GM21786 (cell line): ENCODE measurements around the gene GLIS1.

Experiments
- ATAC-seq: cut with Tn5 transposase; IDR thresholded peaks from one replicate; pipeline ENCODE4 v1.9.1; 2021; ENCODE audit not compliant: unreplicated experiment

Gene GLIS1

GRCh38 chr1:53696051-53696450 lies 42.9 kb downstream of the GLIS1 start:
- no peak for ATAC-seq

DNA sequence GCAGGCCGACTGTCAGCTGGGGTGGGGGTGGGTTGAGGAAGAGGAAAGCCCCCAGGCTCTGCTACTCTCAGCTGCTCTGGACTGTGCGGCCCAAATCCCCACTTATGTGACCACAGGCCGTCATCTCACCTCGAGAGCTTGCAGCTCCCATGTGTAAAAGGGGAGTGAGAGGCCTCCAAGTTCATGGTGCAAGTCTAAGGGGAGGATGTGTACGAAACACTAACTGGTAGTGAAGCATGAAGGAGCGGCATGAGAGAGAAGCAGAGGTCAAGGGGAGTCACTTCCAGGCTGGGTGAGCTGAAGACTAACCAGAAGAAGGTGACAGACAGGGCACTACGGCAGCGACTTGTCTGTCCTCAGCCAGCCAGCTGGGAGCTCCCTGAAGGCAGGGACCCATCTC lies 43.8 kb downstream of the GLIS1 start:
- no peak for ATAC-seq

GRCh38 chr1:53694718-53695091 lies 44.3 kb downstream of the GLIS1 start:
- no peak for ATAC-seq

DNA sequence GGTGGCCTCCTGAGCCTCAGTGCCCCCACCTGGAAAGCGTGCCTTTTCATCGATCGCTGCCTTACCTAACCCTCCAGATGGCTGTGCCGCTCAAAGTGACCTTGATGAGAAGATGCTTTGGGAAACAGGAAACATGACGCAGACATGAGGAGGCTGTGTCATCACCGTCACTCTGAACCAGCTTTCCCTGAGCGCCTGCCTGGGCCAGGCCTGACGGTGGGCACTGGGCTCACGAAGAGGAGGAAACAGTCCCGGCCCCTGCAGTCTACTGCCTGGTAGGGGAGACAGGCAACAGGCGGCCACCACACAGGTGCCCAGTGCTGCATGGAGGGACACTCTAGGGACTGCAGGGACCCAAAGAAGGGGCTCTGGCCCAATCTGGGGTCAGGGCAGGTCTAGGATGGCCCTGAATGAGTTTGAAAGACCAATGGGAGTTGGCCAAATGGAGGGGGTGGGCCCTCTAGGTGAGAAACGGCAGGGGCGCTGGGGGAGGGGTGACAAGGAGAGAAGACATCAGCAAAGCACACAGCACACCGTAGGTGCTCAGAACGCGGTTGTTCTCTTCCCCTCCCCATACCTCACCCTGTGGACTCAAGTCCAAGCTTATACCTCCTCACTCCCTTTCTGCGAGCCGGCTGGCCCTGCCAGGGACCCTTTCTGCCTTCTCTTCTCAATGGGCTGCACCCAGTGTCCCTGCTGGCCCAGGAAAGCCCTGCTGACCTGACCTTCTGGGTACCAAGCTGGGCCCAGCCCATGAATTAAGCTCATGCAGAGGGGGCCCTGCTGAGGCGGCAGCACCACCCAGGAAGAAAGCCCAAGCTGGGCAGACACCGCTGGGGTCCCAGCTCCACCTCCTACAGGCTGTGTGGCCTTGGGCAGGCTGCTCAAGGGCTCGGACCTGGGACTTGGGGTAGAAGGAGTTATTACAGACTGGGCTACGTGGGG lies 44.9 kb downstream of the GLIS1 start:
- no peak for ATAC-seq

- ATAC-seq = no peak
These were observed 45.6 kb downstream of the GLIS1 start for GRCh38 chr1:53693339-53693738.

GRCh38 chr1:53691326-53691725 lies 47.6 kb downstream of the GLIS1 start:
- ATAC-seq = no peak

DNA sequence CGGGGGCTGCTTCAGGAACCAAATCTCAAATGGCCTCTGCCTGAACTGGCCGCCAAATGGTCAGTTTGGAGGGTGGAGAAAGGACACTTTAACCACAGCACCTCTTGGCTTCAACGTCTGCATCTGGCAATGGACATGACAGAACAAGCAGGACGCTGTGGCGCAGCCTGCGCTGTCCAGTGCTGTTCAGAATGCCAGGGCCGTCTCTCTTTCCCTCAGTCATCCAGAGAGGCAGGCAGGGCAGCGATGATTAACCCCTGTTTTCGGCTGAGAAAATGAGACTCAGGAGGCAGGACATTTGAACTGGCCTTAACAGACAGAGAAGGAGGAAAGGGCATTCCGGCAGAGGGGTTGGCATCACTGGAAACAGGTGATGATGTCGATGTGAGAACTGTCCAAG lies 48.6 kb downstream of the GLIS1 start:
- no peak for ATAC-seq

DNA sequence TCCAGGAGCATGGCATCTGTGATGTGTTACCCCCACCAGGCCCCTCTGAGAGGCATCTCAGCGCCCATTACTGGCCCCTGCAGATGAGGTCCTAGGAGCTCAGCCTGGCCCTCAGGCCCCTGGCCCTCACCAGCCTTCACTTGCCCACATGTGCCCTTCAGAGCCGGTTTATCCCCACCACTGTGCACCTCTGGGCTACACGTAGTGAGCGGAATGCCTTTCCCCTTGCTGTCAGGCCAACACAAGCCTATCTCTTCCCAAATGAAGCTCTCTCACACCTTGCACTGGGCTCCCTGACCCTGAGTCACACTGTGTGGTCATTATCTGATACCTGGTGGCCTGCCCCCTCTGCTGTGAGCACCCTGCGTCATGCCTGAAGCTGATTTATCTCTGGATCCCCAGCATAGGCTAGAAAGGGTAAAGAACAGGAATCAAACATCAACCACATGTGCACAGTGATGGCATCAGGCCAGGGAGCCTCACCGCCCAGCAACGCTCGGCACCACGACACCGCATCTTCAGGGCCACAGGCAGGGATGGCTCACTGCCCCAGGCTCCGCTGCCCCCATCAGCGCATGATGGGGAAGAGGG lies 49.1 kb downstream of the GLIS1 start:
- no peak for ATAC-seq

- ATAC-seq = no peak
These were observed 49.7 kb downstream of the GLIS1 start for GRCh38 chr1:53689223-53689622.

- no peak for ATAC-seq
These were observed 50.4 kb downstream of the GLIS1 start for GRCh38 chr1:53688381-53689102.

DNA sequence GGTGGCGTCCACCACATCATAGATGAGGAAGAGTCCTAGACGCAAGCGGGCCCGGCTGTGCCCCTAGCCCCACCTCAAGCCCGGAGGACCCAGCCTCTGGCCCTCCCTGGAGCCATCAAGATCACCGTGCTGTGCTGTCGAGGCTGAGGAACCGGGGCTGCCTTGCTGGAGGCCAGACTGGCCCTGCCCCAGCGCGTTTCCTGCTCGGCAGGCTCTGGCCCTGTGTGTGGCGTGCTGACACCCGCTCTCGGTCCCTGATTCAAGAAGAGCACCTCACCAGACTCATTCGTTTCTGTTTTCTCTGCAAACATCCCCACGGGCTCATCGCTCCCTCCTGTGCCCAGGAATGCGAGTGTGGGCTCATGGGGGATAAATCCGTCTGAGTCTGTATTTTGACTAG lies 51.1 kb downstream of the GLIS1 start:
- no peak for ATAC-seq

DNA sequence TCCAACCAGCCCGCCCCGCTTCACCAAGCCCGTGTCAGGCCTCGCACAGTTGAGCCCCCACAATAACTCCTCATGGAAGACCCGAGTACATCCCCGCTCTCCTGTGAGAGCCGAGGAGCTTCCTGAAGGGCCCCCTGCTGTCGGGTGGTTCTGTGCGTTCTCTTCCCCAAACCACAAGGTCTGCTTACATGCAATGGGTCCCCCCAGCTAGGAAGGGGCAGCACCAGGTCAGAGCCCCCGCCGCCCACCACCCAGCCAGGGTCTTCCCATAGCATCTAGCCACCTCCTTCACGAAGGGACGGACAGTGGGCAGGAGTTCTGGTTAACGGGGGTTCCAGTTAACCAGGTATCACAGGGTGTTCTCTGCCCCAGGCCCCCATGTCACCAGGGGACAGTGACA lies 51.5 kb downstream of the GLIS1 start:
- ATAC-seq = no peak

- ATAC-seq = no peak
These were observed 52.0 kb downstream of the GLIS1 start for GRCh38 chr1:53686965-53687267.

DNA sequence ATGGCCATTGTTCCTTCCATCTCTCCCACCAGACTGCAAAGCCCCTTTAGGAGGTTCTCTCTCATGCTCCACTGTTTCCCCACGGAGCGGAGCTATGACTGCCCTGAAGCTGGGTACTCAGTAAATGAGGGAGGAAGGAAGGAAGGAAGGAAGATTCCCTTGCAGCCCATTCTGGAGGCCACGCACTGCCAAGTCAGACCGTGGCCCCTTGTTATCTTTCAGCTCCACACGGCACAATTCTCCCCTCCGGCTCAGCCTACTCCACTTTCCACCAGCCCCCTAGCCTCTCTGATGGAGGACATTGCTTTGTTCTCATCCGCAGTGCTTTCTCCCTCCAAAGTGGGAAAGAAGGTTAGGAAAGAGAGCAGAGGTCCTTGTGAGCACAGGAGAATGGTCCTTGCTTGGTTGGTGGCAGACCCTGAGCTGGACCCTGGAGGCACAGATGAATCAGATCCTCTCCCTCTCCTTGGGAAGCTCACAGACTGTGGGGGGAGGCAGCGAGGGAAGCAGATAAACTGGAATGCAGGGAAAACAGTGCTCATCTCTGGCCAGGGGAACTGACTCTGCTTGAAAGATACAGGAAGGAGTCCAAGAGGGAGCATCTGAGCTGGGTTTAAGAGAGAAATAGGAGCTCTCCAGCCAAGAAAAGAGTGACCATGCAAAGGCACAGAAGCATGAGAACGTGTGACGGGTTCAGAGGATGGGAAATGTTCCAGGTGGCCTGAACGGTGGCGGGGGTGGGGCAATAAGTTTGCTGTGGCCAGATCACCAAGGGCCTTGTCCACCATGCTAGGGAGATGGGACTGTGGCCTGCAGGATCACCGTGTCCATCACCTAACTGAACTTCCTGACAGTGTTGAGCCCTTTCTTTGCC lies 52.6 kb downstream of the GLIS1 start:
- no peak for ATAC-seq

DNA sequence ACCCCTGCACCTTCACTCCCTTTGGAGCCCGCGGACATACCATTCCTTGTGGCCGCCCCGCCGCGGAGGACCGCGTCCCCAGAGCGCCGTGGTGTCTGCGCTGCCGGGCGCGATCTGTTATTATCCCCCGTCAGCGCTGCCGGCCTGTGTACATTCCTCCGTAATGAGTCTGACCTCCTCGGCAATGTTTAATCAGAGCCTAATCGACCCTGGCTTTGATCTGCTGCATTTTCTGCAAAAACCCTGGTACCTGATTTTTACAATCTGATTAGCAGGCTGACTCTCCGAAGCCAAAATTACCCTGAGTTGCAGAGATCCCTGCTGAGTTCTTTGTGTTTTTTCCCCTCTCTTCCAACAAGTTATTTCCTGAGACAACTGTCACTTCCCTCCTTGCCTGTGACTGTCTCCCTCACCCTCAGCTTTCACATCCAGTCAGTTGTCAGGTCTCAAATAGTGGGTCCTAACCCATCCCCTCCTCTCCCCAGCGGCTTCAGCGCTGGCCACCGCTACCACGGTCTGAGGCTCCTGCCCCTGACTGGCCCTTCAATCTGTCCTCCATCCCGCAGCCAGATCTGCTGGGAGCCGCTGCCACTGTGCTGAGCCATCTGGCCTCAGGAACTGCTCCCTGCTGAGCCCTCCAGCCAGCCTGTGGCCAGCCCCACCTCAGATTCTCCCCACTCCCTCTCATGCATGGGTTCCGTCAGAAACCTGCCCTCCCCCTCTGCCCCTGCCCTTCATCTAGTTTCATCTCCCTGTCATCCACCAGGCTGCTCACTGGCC lies 53.5 kb downstream of the GLIS1 start:
- ATAC-seq = no peak

DNA sequence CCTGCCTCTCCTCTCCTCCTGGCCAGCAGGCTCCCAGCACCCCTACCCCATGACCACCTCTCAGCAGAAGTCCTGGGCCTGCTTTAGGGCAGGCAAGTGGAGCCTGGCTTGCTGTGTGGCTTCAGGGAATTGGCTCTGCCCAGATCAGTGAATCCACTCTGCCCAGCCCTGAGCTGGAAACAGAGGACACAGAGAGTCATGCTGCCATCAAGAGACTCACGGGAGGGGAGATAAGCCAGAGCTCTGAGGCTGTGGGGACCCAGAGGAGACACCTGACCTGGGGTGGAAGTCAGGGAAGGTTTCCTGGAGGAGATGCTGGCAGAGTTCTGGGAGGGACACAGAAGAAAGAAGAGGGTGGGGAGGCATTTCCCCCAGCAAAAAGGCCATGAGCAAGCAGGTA lies 54.2 kb downstream of the GLIS1 start:
- no peak for ATAC-seq

GRCh38 chr1:53683986-53684740 lies 54.8 kb downstream of the GLIS1 start:
- no peak for ATAC-seq

GRCh38 chr1:53682881-53683280 lies 56.1 kb downstream of the GLIS1 start:
- no peak for ATAC-seq

- no peak for ATAC-seq
These were observed 56.8 kb downstream of the GLIS1 start for GRCh38 chr1:53681977-53682685.
